GM23338 (cell line): Measurements from ENCODE around the gene RASGRP3. TPM values are rescaled to one million over a fixed set of nuclear protein-coding genes. Genes with fewer than 3 reads are reported as not detected.

Source experiments
- ATAC-seq: fragments of 200-7000 bp; cut with Tn5 transposase; 3 replicates; pipeline ENCODE4 v1.9.1; 2020
- DNase-seq: peaks from one replicate; pipeline ENCODE4 v3.0.0-alpha.2; 2015; ENCODE audit warnings: low spot score
- H2AFZ ChIP-seq: fragments of 200-600 bp; sonication (generic); 2 replicates; pipeline ENCODE4 v1.8.0; 2016; ENCODE audit warnings: antibody characterized with exemption, mild to moderate bottlenecking, moderate library complexity
- H3F3A ChIP-seq: fragments of 200-600 bp; sonication (generic); replicated peaks from 2 replicates; pipeline ENCODE4 v1.8.0; 2017; ENCODE audit warnings: antibody characterized with exemption, mixed run types, low read depth
- H3K27ac ChIP-seq: fragments of 200-600 bp; sonication (generic); 2 replicates; pipeline ENCODE4 v1.6.1; 2016; ENCODE audit warnings: low read depth
- H3K27me3 ChIP-seq: fragments of 200-600 bp; sonication (generic); 2 replicates; pipeline ENCODE4 v1.8.0; 2016; ENCODE audit warnings: mild to moderate bottlenecking, mixed run types, moderate library complexity; ENCODE audit not compliant: insufficient read depth
- H3K36me3 ChIP-seq: fragments of 200-600 bp; sonication (generic); 2 replicates; pipeline ENCODE4 v1.8.0; 2016; ENCODE audit warnings: mild to moderate bottlenecking; ENCODE audit not compliant: insufficient read depth
- H3K4me1 ChIP-seq: fragments of 200-600 bp; sonication (generic); 2 replicates; pipeline ENCODE4 v1.8.0; 2016; ENCODE audit warnings: mild to moderate bottlenecking, moderate library complexity; ENCODE audit not compliant: insufficient read depth
- H3K4me2 ChIP-seq: fragments of 200-600 bp; sonication (generic); 2 replicates; pipeline ENCODE4 v1.7.1; 2017; ENCODE audit warnings: mixed run types
- H3K4me3 ChIP-seq: fragments of 200-600 bp; sonication (generic); 2 replicates; pipeline ENCODE4 v1.6.1; 2016; ENCODE audit warnings: mixed run types
- H3K79me2 ChIP-seq: fragments of 200-600 bp; sonication (generic); replicated peaks from 2 replicates; pipeline ENCODE4 v1.8.0; 2017; ENCODE audit warnings: mild to moderate bottlenecking; ENCODE audit not compliant: insufficient read depth
- H3K9me2 ChIP-seq: fragments of 200-600 bp; sonication (generic); 2 replicates; pipeline ENCODE4 v1.8.0; 2017; ENCODE audit not compliant: insufficient read depth
- H4K20me1 ChIP-seq: fragments of 200-600 bp; sonication (generic); replicated peaks from 2 replicates; pipeline ENCODE4 v1.8.0; 2017; ENCODE audit warnings: mild to moderate bottlenecking; ENCODE audit not compliant: insufficient read depth
- H3K27ac Mint-ChIP-seq: 2 replicates; pipeline ENCODE4 v1.8.0; 2020; ENCODE audit warnings: inconsistent platforms, mild to moderate bottlenecking, moderate library complexity, mixed read lengths
- H3K27me3 Mint-ChIP-seq: 3 replicates; pipeline ENCODE4 v1.8.0; 2022; ENCODE audit warnings: low read depth, mild to moderate bottlenecking, moderate library complexity, mixed read lengths, inconsistent platforms; ENCODE audit not compliant: insufficient read depth, poor library complexity
- H3K36me3 Mint-ChIP-seq: 3 replicates; pipeline ENCODE4 v1.8.0; 2021; ENCODE audit warnings: low read depth, mild to moderate bottlenecking, inconsistent platforms, moderate library complexity, mixed read lengths
- H3K4me1 Mint-ChIP-seq: 3 replicates; pipeline ENCODE4 v1.8.0; 2020; ENCODE audit warnings: mild to moderate bottlenecking, inconsistent platforms, mixed read lengths
- H3K4me3 Mint-ChIP-seq: 3 replicates; pipeline ENCODE4 v1.8.0; 2021; ENCODE audit warnings: moderate library complexity, mild to moderate bottlenecking, inconsistent platforms, mixed read lengths
- H3K9me3 Mint-ChIP-seq: 3 replicates; pipeline ENCODE4 v1.8.0; 2020; ENCODE audit warnings: moderate library complexity, mild to moderate bottlenecking, inconsistent platforms, mixed read lengths
- CREB1 ChIP-seq: fragments of 250-450 bp; sonication (Bioruptor Pico); IDR thresholded peaks from 2 replicates; pipeline ENCODE4 v1.5.0; 2020; ENCODE audit warnings: low read depth, mild to moderate bottlenecking, moderate library complexity
- EZH2 ChIP-seq: fragments of 200-600 bp; sonication (generic); IDR thresholded peaks from one replicate; pipeline ENCODE4 v1.8.0; 2017; ENCODE audit warnings: antibody characterized with exemption, mild to moderate bottlenecking, low read depth; ENCODE audit not compliant: unreplicated experiment
- EZH2phosphoT487 ChIP-seq: fragments of 200-600 bp; sonication (generic); IDR thresholded peaks from one replicate; pipeline ENCODE4 v1.8.1; 2018; ENCODE audit warnings: antibody characterized with exemption; ENCODE audit not compliant: unreplicated experiment
- JUNB ChIP-seq: IDR thresholded peaks from one replicate; pipeline ENCODE4 v1.6.1; 2016; ENCODE audit warnings: antibody characterized with exemption; ENCODE audit not compliant: unreplicated experiment
- NANOG ChIP-seq: IDR thresholded peaks from 2 replicates; pipeline ENCODE4 v1.6.1; 2016; ENCODE audit warnings: antibody characterized with exemption, borderline replicate concordance
- STAT1 ChIP-seq: IDR thresholded peaks from one replicate; pipeline ENCODE4 v1.6.1; 2016; ENCODE audit warnings: antibody characterized with exemption; ENCODE audit not compliant: unreplicated experiment
- ZNF114 ChIP-seq: fragments of 250-450 bp; sonication (Bioruptor Pico); IDR thresholded peaks from 2 replicates; pipeline ENCODE4 v1.5.0; 2020; ENCODE audit warnings: mild to moderate bottlenecking, moderate library complexity
- ZNF331 ChIP-seq: fragments of 250-450 bp; sonication (Bioruptor Pico); IDR thresholded peaks from 2 replicates; pipeline ENCODE4 v1.5.0; 2020; ENCODE audit warnings: low read depth, mild to moderate bottlenecking, moderate library complexity
- polyA plus RNA-seq: library from polyadenylated mRNA; unstranded; fragments of >200 nt; fragmentation: Nextera tagmentation; extraction: Ambion mirVana; gene quantifications from 2 replicates; pipeline ENCODE4 v1.2.1, GENCODE V29; 2016
- total RNA-seq: library from RNA; depleted of rRNA; stranded (reverse); fragments of >200 nt; shearing (Covaris generic); gene quantifications from 2 replicates; pipeline ENCODE4 v1.2.3, GENCODE V29; 2014
- TF ChIP-seq, protein P1 (sequence below), 2 experiments: fragments of 200-600 bp in 1 of 2; sonication (generic) in 1 of 2; conservative IDR thresholded peaks; 2 replicates each; pipeline versions ENCODE4 v1.5.1 to v1.6.1; 2016 to 2017; ENCODE audit warnings: antibody characterized with exemption in 2 of 2, low read depth in 2 of 2, mild to moderate bottlenecking in 2 of 2, moderate library complexity in 1 of 2
- TF ChIP-seq, protein P2 (sequence below): IDR thresholded peaks from one replicate; pipeline ENCODE4 v1.6.1; 2018; ENCODE audit warnings: antibody characterized with exemption; ENCODE audit not compliant: unreplicated experiment
- TF ChIP-seq, protein P3 (sequence below): IDR thresholded peaks from 2 replicates; pipeline ENCODE4 v1.6.1; 2016; ENCODE audit warnings: antibody characterized with exemption

The RASGRP3 gene
- total and polyA plus RNA-seq, 2 experiments from 2014 or later = 0.19 to 0.69 TPM

DNA sequence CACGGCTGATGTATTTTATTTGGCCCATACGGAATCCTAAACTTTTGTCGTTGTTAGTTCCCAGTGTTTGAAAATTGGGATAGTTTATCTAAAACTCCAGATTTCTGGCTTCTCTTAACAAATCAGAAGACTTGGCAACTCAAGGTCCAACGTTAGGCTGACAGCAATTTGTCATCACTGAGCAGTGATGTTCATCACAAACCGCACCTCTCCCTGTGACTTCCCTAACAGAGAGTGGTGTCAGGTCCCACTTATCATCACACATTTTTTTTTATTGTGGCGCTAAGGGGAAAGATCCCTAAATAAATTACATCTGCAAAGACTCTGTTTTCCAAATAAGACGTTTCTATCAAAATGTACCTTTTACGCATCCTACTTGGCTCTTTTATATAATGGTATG lies 55.7 kb downstream of the RASGRP3 start (continued):
- TF ChIP-seq, protein P1, sequence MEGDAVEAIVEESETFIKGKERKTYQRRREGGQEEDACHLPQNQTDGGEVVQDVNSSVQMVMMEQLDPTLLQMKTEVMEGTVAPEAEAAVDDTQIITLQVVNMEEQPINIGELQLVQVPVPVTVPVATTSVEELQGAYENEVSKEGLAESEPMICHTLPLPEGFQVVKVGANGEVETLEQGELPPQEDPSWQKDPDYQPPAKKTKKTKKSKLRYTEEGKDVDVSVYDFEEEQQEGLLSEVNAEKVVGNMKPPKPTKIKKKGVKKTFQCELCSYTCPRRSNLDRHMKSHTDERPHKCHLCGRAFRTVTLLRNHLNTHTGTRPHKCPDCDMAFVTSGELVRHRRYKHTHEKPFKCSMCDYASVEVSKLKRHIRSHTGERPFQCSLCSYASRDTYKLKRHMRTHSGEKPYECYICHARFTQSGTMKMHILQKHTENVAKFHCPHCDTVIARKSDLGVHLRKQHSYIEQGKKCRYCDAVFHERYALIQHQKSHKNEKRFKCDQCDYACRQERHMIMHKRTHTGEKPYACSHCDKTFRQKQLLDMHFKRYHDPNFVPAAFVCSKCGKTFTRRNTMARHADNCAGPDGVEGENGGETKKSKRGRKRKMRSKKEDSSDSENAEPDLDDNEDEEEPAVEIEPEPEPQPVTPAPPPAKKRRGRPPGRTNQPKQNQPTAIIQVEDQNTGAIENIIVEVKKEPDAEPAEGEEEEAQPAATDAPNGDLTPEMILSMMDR (conservative IDR thresholded peaks at IDR 0.05; ENCODE audit: low read depth in 2 of 2) = no peak
- TF ChIP-seq ZNF114 (no peak), STAT1 (no peak)
- TF ChIP-seq, protein P2, sequence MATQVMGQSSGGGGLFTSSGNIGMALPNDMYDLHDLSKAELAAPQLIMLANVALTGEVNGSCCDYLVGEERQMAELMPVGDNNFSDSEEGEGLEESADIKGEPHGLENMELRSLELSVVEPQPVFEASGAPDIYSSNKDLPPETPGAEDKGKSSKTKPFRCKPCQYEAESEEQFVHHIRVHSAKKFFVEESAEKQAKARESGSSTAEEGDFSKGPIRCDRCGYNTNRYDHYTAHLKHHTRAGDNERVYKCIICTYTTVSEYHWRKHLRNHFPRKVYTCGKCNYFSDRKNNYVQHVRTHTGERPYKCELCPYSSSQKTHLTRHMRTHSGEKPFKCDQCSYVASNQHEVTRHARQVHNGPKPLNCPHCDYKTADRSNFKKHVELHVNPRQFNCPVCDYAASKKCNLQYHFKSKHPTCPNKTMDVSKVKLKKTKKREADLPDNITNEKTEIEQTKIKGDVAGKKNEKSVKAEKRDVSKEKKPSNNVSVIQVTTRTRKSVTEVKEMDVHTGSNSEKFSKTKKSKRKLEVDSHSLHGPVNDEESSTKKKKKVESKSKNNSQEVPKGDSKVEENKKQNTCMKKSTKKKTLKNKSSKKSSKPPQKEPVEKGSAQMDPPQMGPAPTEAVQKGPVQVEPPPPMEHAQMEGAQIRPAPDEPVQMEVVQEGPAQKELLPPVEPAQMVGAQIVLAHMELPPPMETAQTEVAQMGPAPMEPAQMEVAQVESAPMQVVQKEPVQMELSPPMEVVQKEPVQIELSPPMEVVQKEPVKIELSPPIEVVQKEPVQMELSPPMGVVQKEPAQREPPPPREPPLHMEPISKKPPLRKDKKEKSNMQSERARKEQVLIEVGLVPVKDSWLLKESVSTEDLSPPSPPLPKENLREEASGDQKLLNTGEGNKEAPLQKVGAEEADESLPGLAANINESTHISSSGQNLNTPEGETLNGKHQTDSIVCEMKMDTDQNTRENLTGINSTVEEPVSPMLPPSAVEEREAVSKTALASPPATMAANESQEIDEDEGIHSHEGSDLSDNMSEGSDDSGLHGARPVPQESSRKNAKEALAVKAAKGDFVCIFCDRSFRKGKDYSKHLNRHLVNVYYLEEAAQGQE = no peak
- TF ChIP-seq, protein P3, sequence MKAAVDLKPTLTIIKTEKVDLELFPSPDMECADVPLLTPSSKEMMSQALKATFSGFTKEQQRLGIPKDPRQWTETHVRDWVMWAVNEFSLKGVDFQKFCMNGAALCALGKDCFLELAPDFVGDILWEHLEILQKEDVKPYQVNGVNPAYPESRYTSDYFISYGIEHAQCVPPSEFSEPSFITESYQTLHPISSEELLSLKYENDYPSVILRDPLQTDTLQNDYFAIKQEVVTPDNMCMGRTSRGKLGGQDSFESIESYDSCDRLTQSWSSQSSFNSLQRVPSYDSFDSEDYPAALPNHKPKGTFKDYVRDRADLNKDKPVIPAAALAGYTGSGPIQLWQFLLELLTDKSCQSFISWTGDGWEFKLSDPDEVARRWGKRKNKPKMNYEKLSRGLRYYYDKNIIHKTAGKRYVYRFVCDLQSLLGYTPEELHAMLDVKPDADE = no peak

DNA sequence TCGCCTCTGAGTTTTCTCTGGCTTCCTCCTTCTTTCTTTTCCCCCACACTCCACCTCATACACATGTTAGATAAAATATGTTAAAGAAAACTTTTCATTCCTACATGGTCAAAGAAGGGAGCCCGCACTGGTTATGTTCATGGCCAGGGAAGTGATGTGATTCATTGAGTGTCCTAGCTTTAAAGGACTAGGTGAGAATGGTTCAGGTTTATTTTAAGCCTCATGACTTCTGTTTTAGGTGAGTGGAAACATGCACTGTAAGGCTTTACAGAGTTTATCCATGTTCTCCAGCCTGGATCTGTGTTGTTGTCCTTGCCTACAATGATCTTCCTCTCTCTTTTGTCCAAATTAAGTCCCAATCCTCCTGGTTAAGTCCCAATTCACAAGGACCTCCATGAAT lies 56.5 kb downstream of the RASGRP3 start:
- peaks cover 2% of the 10 kb centered on the region; the same call in 1 of the 3 replicates for H3K4me1 Mint-ChIP-seq
- TF ChIP-seq ZNF114 = no peak
- TF ChIP-seq, protein P1 (conservative IDR thresholded peaks at IDR 0.05; ENCODE audit: low read depth in 2 of 2) = no peak
- TF ChIP-seq STAT1 = no peak
- no peak for TF ChIP-seq EZH2
- TF ChIP-seq ZNF331 = no peak
- no peak for TF ChIP-seq JUNB
- TF ChIP-seq, protein P3 = no peak
- TF ChIP-seq, protein P2 = no peak
- TF ChIP-seq NANOG = no peak
- no peak for TF ChIP-seq EZH2phosphoT487
- TF ChIP-seq CREB1 (CRISPR knock-in tag) = no peak

More for the DNA sequence above, 56.5 kb downstream of the RASGRP3 start:
- Histone ChIP-seq H3K4me1 (no peaks in the 10 kb centered on the region), H2AFZ (no peak overlapping the region), H3K9me2 (peaks cover 10% of the 10 kb centered on the region; the same call in 1 of the 2 replicates), H3F3A (no peaks in the 10 kb centered on the region), H3K4me3 (no peak overlapping the region), H3K27ac (no peak overlapping the region), H3K27me3 (no peaks in the 10 kb centered on the region), H3K79me2 (no peaks in the 10 kb centered on the region), H3K4me2 (no peak overlapping the region), H3K36me3 (no peaks in the 10 kb centered on the region), H4K20me1 (no peaks in the 10 kb centered on the region)
- no peaks in the 10 kb centered on the region for H3K36me3 Mint-ChIP-seq
- DNase-seq = no peak
- H3K9me3 Mint-ChIP-seq = no peaks in the 10 kb centered on the region; the same call in 2 of the 3 replicates
- ATAC-seq = no peak
- H3K27me3 Mint-ChIP-seq = no peaks in the 10 kb centered on the region
- H3K27ac Mint-ChIP-seq = no peak overlapping the region
- no peak overlapping the region for H3K4me3 Mint-ChIP-seq
